RWPE1 (cell line): ENCODE measurements around the gene SZT2.
A peak's percentile ranks its signal among the peaks of the same experiment; 100 is the strongest.

Experiments used
- CTCF ChIA-PET: fragments of 350-600 bp; sonication (Branson Sonifier 250); formaldehyde crosslinking; extraction: SDS; loops from one replicate; lab custom pipeline; 2021; lab: Yijun Ruan, JAX
- POLR2A ChIA-PET: fragments of 400-600 bp; formaldehyde crosslinking; extraction: SDS; loops from one replicate; lab custom pipeline; 2020; ENCODE audit warnings: antibody characterized with exemption; ENCODE audit not compliant: low non-redundant PET; lab: Yijun Ruan, JAX
- DNase-seq: peaks from one replicate; pipeline ENCODE4 v3.0.0; 2012; ENCODE audit warnings: low spot score
- H3K27ac ChIP-seq: fragments of 450-650 bp; 2 replicates; pipeline ENCODE4 v1.5.1; 2017
- TF ChIP-seq, protein P1 (sequence below): fragments of 450-650 bp; conservative IDR thresholded peaks from 2 replicates; pipeline ENCODE4 v1.5.1; 2017; ENCODE audit warnings: low read depth, mild to moderate bottlenecking

Gene SZT2

DNA sequence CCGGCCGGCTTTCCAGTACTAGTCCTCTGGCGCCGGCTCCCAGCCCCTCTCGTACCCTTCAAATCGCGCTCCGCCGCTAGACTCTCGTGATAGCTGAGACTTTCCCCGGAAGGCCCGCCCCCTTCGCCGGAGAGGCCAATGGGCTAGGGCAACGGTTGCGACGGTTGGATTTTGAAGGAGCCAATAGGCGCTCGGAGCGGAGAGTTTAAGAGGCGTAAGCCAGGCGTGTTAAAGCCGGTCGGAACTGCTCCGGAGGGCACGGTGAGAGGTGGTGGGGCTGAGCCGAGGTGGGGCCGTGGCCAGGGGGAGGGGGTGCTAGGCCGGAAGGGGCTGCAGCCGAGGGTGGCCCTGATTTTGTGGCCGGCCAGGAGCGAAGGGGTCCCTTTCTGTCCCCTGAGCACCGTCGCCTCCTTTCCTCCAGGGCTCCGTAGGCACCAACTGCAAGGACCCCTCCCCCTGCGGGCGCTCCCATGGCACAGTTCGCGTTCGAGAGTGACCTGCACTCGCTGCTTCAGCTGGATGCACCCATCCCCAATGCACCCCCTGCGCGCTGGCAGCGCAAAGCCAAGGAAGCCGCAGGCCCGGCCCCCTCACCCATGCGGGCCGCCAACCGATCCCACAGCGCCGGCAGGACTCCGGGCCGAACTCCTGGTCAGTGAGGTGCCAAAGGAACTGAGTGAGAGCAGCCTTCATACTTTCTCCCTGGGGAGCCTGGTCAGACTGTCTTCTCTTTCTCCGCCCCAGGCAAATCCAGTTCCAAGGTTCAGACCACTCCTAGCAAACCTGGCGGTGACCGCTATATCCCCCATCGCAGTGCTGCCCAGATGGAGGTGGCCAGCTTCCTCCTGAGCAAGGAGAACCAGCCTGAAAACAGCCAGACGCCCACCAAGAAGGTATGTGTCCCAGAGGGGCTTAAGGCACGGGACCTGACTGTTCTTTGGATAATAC is 30.7 kb upstream of the SZT2 start, which contains the start of gene CDC20:
Gene CDC20 (plus strand): TSS at position 236 of the 948 bp plus-strand sequence. CDS start 235 bp downstream, at position 471.
- peak; percentile 95 for DNase-seq
- TF ChIP-seq, protein P1, sequence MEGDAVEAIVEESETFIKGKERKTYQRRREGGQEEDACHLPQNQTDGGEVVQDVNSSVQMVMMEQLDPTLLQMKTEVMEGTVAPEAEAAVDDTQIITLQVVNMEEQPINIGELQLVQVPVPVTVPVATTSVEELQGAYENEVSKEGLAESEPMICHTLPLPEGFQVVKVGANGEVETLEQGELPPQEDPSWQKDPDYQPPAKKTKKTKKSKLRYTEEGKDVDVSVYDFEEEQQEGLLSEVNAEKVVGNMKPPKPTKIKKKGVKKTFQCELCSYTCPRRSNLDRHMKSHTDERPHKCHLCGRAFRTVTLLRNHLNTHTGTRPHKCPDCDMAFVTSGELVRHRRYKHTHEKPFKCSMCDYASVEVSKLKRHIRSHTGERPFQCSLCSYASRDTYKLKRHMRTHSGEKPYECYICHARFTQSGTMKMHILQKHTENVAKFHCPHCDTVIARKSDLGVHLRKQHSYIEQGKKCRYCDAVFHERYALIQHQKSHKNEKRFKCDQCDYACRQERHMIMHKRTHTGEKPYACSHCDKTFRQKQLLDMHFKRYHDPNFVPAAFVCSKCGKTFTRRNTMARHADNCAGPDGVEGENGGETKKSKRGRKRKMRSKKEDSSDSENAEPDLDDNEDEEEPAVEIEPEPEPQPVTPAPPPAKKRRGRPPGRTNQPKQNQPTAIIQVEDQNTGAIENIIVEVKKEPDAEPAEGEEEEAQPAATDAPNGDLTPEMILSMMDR = no peak
- H3K27ac ChIP-seq = peak within 1 kb of the TSS; percentile 94
- ChIA-PET CTCF (interaction anchor here (0.6 to 2.0 kb wide), 3 partner anchors 29 to 132 kb away, joined by 3 to 9 read pairs (median 3); partner anchors contain the start of genes MED8 and SZT2), POLR2A (interaction anchor here (1.6 kb wide), 1 partner anchor 9 kb away, joined by 7 read pairs; the partner anchor contains the start of gene ELOVL1)

DNA sequence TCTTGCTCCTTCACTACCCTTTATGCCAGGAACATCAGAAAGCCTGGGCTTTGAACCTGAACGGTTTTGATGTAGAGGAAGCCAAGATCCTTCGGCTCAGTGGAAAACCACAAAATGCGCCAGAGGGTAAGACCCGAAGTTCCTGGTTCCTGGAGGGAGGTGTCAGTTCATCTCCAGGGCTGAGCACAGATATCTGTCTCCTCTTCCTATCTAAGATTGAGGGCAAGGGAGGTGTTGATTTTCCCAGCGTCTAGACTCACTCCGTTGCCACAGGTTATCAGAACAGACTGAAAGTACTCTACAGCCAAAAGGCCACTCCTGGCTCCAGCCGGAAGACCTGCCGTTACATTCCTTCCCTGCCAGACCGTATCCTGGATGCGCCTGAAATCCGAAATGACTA is 30.0 kb upstream of the SZT2 start:
- DNase-seq = no peak
- peak overlapping the region; percentile 94 for H3K27ac ChIP-seq
- POLR2A ChIA-PET = no interaction called here
- CTCF ChIA-PET = interaction anchor here (0.7 kb wide), 1 partner anchor 43 kb away, joined by 6 read pairs; no protein-coding TSS in a partner anchor
- TF ChIP-seq, protein P1 = no peak

DNA sequence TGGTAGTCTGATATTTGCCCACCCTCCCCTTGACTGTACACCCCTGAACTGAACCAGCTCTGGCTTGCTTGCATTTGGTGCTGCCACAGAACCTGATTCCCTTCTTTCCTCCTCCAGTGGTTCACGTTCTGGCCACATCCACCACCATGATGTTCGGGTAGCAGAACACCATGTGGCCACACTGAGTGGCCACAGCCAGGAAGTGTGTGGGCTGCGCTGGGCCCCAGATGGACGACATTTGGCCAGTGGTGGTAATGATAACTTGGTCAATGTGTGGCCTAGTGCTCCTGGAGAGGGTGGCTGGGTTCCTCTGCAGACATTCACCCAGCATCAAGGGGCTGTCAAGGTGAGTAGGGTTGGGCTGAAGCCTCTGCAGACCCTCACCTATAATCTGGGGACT is 29.1 kb upstream of the SZT2 start:
- no peak for DNase-seq
- peak overlapping the region; percentile 94 for H3K27ac ChIP-seq
- ChIA-PET CTCF (no interaction called here), POLR2A (no interaction called here)
- TF ChIP-seq, protein P1 = no peak

DNA sequence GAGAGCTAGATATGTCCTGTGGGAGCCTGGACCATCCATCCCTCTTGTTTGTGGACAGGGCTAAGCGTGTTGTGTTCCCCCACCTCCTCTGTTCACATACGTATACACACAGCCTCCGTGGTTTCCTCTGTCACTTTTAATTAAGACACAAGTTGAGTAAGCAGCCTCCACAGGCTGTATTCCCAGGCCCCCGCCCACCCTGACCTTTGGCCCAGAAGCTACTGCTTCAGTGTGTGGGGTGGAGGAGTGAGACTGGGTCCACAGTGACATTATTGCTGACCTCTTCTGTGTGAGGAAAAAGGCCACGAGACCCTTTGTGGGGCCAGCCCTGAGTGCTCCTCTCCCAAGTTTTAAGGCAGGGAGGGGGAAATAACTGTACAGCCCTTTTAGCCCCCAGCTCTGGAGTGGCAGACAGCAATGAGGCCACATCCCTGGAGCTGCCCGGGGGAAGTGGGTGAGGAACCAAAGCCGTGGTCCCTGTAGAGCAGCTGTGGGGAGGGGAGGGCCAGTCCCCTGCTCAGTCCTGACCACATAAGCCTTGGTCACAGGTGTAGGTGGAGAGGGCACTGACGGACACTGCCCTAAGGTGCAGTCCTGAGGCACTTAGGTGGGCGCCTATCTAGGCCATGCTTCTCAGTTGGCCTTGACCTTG is 26.3 kb upstream of the SZT2 start:
- no peak for DNase-seq
- H3K27ac ChIP-seq = peak overlapping the region; percentile 96
- POLR2A ChIA-PET = no interaction called here
- CTCF ChIA-PET = interaction anchor here (0.6 kb wide), 1 partner anchor 571 kb away, joined by 4 read pairs; no protein-coding TSS in a partner anchor
- TF ChIP-seq, protein P1 = no peak

DNA sequence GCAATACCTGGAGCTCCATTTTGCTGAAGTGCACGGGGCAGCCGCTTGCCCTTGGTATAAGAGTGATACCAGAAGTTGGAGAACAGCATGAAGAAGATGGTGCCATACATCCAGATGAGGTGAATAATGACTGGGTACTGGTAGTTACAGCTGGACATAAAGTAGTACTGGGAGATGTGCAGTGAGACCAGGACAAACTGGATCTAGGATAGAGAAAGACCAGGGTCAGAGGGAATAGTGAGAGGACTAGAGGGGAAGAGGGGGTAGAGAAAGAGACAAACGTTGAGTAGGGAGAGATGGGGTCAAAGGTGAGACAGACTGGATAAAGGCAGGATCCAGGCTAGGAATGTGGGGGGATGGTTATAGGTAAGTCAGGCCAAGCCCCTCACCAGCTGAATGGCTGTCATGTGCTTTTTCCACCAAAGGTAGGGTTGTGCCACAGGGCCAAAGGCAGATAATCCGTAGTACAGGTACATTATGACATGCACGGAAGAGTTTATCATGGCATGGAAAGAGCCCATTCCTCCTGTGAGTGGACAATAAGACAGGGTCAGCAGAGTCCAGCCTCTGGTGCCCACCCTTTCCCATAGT is 25.7 kb upstream of the SZT2 start:
- DNase-seq = no peak
- CTCF ChIA-PET = interaction anchor here (0.6 kb wide), 1 partner anchor 571 kb away, joined by 4 read pairs; no protein-coding TSS in a partner anchor
- POLR2A ChIA-PET = no interaction called here
- peak overlapping the region; percentile 96 for H3K27ac ChIP-seq
- TF ChIP-seq, protein P1 = no peak
